Osteocyte (in vitro differentiated cells): Measurements from ENCODE around the gene SLC4A3. TPM values are rescaled to one million over a fixed set of nuclear protein-coding genes. Genes with fewer than 3 reads are reported as not detected.

Source experiments
- DNase-seq: peaks from one replicate; pipeline ENCODE4 v3.0.0; 2021; ENCODE audit warnings: mixed read lengths; ENCODE audit not compliant: unreplicated experiment; ENCODE audit errors: extremely low spot score
- H3K27ac Mint-ChIP-seq: one replicate; pipeline ENCODE4 v1.8.0; 2021; ENCODE audit warnings: mild to moderate bottlenecking, mixed read lengths; ENCODE audit not compliant: unreplicated experiment
- H3K27me3 Mint-ChIP-seq: one replicate; pipeline ENCODE4 v1.8.0; 2021; ENCODE audit warnings: mixed read lengths; ENCODE audit not compliant: unreplicated experiment
- H3K36me3 Mint-ChIP-seq: one replicate; pipeline ENCODE4 v1.8.0; 2021; ENCODE audit warnings: mixed read lengths; ENCODE audit not compliant: unreplicated experiment
- H3K4me1 Mint-ChIP-seq: one replicate; pipeline ENCODE4 v1.8.0; 2021; ENCODE audit warnings: mixed read lengths; ENCODE audit not compliant: unreplicated experiment
- H3K4me3 Mint-ChIP-seq: one replicate; pipeline ENCODE4 v1.8.0; 2021; ENCODE audit warnings: mild to moderate bottlenecking, moderate library complexity, mixed read lengths; ENCODE audit not compliant: unreplicated experiment
- H3K9me3 Mint-ChIP-seq: one replicate; pipeline ENCODE4 v1.8.0; 2021; ENCODE audit warnings: mixed read lengths; ENCODE audit not compliant: unreplicated experiment
- total RNA-seq: library from RNA; stranded (reverse); gene quantifications from 2 replicates; pipeline ENCODE4 v1.2.1, GENCODE V29; 2021
- TF ChIP-seq, protein P1 (sequence below): fragments of 200-600 bp; sonication (generic); IDR thresholded peaks from 2 replicates; pipeline ENCODE4 v1.5.0; 2021; ENCODE audit warnings: antibody characterized with exemption, mild to moderate bottlenecking, moderate library complexity

SLC4A3 gene
- total RNA-seq, 1 donor from 2014 or later, result 11.6 TPM

DNA sequence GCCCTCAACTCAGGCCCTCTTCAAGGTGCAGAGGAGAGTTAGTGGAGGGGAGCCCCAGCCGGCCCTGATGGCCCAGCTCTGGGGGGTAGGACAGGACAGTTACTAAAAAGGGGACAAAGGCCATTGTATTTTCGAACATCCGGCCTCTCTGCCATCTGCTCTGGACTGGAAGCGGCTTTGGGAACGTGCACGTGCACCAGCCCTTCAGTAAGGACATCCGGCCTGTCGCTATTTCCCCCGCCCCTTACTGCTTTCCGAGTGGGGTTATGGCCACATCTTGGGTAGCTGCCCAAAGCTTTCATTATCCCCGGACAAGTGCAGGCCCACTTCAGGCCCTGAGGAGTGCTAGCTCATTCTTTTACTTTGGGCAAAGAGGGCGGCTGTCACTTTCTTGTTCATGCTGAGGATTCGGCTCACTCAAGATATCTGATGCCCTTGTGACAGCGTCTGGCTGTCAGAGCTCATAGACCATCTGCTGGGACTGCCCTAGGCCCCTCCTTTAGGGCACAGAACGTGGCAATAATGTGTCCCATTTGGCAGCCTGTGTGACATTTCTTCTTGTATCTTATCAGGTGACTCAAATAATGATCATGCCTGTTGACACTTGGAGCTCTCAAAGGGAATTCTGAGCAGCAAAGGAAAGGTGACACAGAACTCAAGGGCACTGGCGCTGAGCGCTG is 17.5 kb downstream of the SLC4A3 start:
- no peak overlapping the region for H3K4me3 Mint-ChIP-seq
- no peaks in the 10 kb centered on the region for H3K36me3 Mint-ChIP-seq
- TF ChIP-seq, protein P1, sequence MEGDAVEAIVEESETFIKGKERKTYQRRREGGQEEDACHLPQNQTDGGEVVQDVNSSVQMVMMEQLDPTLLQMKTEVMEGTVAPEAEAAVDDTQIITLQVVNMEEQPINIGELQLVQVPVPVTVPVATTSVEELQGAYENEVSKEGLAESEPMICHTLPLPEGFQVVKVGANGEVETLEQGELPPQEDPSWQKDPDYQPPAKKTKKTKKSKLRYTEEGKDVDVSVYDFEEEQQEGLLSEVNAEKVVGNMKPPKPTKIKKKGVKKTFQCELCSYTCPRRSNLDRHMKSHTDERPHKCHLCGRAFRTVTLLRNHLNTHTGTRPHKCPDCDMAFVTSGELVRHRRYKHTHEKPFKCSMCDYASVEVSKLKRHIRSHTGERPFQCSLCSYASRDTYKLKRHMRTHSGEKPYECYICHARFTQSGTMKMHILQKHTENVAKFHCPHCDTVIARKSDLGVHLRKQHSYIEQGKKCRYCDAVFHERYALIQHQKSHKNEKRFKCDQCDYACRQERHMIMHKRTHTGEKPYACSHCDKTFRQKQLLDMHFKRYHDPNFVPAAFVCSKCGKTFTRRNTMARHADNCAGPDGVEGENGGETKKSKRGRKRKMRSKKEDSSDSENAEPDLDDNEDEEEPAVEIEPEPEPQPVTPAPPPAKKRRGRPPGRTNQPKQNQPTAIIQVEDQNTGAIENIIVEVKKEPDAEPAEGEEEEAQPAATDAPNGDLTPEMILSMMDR, result no peak
- no peaks in the 10 kb centered on the region for H3K9me3 Mint-ChIP-seq
- H3K27ac Mint-ChIP-seq, result no peak overlapping the region
- no peak for DNase-seq
- H3K4me1 Mint-ChIP-seq, result peaks cover 23% of the 10 kb centered on the region
- H3K27me3 Mint-ChIP-seq, result peaks cover 6% of the 10 kb centered on the region

DNA sequence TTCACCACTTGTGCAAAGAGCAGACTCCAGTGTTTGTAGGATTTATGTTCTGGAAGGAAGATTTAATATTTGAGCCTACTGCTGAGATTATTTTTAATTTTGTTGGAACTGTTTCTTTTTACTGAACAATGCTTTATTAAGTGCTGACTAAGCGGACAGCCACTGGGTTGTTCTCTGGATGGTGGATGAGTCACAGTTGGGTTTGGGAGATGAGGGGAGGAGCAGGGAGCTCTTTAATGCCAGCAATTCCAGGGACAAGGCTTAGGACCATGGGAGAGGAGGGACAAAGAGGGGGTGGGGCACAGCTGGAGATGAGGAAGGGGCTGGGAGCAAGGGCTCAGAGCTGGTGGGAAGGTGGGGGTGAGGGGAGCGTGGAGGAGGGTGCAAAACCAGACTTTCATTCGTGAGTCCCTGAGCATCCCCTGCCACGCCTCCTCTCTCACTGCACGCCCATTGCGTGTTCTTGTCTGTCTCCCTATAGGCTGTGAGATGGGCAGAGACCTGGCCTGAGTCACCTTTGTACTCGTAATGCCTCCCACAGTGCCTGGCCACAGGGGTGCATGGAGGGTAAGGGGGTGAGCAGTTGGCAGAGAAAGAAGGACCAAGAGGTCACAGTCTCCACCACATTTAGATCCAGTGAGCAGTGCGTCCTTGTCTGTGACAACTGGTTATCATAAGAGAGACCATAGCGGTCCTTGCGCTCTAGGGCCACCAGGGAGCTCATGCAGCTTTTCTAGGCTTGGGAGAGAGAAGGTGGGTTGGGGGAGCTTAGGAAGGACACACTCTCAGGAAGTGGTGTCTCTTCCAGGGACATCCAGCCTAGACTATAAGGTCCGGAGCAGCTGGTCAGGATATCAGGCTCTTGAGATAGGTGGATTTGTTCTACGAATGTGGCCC is 18.4 kb downstream of the SLC4A3 start:
- H3K36me3 Mint-ChIP-seq, result no peaks in the 10 kb centered on the region
- TF ChIP-seq, protein P1, result no peak
- peaks cover 13% of the 10 kb centered on the region for H3K27me3 Mint-ChIP-seq
- H3K4me3 Mint-ChIP-seq, result no peak overlapping the region
- H3K9me3 Mint-ChIP-seq, result no peaks in the 10 kb centered on the region
- no peak for DNase-seq
- H3K27ac Mint-ChIP-seq, result peak overlapping the region; percentile 57
- H3K4me1 Mint-ChIP-seq, result peaks cover 23% of the 10 kb centered on the region

DNA sequence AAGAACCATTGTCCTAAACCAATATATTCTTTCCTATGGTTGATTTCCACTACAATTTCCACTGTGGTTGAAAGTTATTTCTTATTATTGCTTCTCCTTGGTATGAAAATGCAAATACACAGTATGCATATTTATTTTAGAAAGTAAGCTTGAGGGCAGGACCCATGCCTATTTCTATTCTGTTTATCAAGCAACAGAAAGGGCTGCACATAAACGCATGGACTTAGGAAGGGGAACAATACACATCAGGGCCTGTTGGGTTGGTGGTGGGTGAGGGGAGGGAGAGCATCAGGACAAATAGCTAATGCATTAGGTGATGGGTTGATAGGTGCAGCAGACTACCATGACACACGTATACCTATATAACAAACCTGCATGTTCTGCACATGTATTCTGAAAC is 20.7 kb downstream of the SLC4A3 start:
- DNase-seq, result peak; percentile 8
- TF ChIP-seq, protein P1, result no peak
- peaks cover 3% of the 10 kb centered on the region for H3K36me3 Mint-ChIP-seq
- no peak overlapping the region for H3K4me3 Mint-ChIP-seq
- no peak overlapping the region for H3K27ac Mint-ChIP-seq
- H3K27me3 Mint-ChIP-seq, result peaks cover 31% of the 10 kb centered on the region
- H3K9me3 Mint-ChIP-seq, result no peaks in the 10 kb centered on the region
- peaks cover 13% of the 10 kb centered on the region for H3K4me1 Mint-ChIP-seq

DNA sequence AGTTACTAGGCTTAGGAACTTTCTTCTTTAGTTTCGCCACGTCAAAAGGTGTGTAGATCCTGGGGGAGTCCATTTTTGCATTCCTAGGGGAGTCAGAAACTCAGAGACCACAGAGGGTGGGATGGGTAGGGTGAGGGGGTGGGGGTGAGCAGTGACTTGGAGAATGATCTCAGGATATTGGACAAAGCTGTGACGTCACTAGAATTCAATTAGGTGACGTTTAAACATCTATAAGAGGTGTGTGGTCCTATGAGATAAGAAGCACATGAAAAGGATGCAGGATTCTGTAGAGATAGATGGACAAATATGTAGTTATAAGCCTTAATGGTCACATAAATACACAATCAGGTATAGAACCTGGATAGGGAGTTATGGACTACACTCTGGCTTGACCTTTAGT is 21.5 kb downstream of the SLC4A3 start:
- Mint-ChIP-seq H3K27ac (no peak overlapping the region), H3K27me3 (peaks cover 37% of the 10 kb centered on the region), H3K4me3 (no peak overlapping the region)

More for the DNA sequence above, 21.5 kb downstream of the SLC4A3 start:
- no peaks in the 10 kb centered on the region for H3K9me3 Mint-ChIP-seq
- DNase-seq, result no peak
- H3K36me3 Mint-ChIP-seq, result peaks cover 3% of the 10 kb centered on the region
- TF ChIP-seq, protein P1, result no peak
- H3K4me1 Mint-ChIP-seq, result peaks cover 13% of the 10 kb centered on the region
